Transverse colon (tissue), 4 donors: ENCODE measurements around the gene FFAR4.

ENCODE experiments used
- CTCF ChIP-seq, 5 experiments: fragments of 200-600 bp in 3 of 5; fragments of 450-650 bp in 2 of 5; sonication (generic) in 3 of 5; IDR thresholded peaks; 1 replicate in 2 of 5; 2 replicates in 3 of 5; pipeline ENCODE4 v1.5.1; 2016 to 2017; ENCODE audit warnings: antibody characterized with exemption in 5 of 5, inconsistent platforms in 3 of 5, mild to moderate bottlenecking in 2 of 5, moderate library complexity in 1 of 5
- EP300 ChIP-seq: sonication (generic); formaldehyde crosslinking; IDR thresholded peaks from one replicate; pipeline ENCODE4 v1.6.1; 2017; ENCODE audit warnings: antibody characterized with exemption, low read depth
- POLR2A ChIP-seq: fragments of 450-650 bp; IDR thresholded peaks from one replicate; pipeline ENCODE4 v1.6.1; 2016; ENCODE audit warnings: antibody characterized with exemption, mild to moderate bottlenecking, moderate library complexity
- POLR2AphosphoS5 ChIP-seq, 3 donors: sonication (generic); formaldehyde crosslinking; IDR thresholded peaks; one replicate each; pipeline ENCODE4 v1.6.1; 2016; ENCODE audit warnings: antibody characterized with exemption in 3 of 3

- TF ChIP-seq CTCF (IDR thresholded peaks at IDR 0.05), result no peak
- no peak for TF ChIP-seq EP300
- TF ChIP-seq POLR2A, result no peak
- no peak for TF ChIP-seq POLR2AphosphoS5 (IDR thresholded peaks at IDR 0.05)
Measured at GRCh38 chr10:93596539-93596938, 30.1 kb downstream of the FFAR4 start.
